Upper lobe of right lung (tissue), 1 donor: ENCODE data around the gene MRTFB. TPM values are rescaled to one million over a fixed set of nuclear protein-coding genes. Genes with fewer than 3 reads are reported as not detected.

Experiments used
- ATAC-seq: fragments of 200-7000 bp; cut with Tn5 transposase; one replicate; pipeline ENCODE4 v1.9.1; 2020; ENCODE audit warnings: mild to moderate bottlenecking, moderate library complexity
- DNase-seq: peaks from one replicate; pipeline ENCODE4 v3.0.0-alpha.2; 2020
- H3K27ac ChIP-seq: fragments of 200-600 bp; one replicate; pipeline ENCODE4 v1.8.0; 2022
- H3K27me3 ChIP-seq: fragments of 200-600 bp; one replicate; pipeline ENCODE4 v1.8.0; 2022; ENCODE audit warnings: mild to moderate bottlenecking
- H3K36me3 ChIP-seq: fragments of 200-600 bp; one replicate; pipeline ENCODE4 v1.8.0; 2022
- H3K4me1 ChIP-seq: fragments of 200-600 bp; one replicate; pipeline ENCODE4 v1.8.0; 2022
- H3K4me3 ChIP-seq: fragments of 200-600 bp; one replicate; pipeline ENCODE4 v1.8.0; 2022; ENCODE audit warnings: mild to moderate bottlenecking
- H3K9me3 ChIP-seq: fragments of 200-600 bp; one replicate; pipeline ENCODE4 v1.8.0; 2022
- intact Hi-C: fragments of 100-400 bp; cut with DNase I; formaldehyde crosslinking; loops from one replicate; pipeline ENCODE4 v1.11.0; 2022
- total RNA-seq: library from RNA; stranded (reverse); fragmentation: NEBNext Ultra II Directional; extraction: Animal tissue kit (Norgen Biotek cat#: 25700); gene quantifications from one replicate; pipeline ENCODE4 v1.2.1, GENCODE V29; 2021
- TF ChIP-seq, protein P1 (sequence below): fragments of 200-600 bp; IDR thresholded peaks from one replicate; pipeline ENCODE4 v1.8.0; 2022; ENCODE audit warnings: antibody characterized with exemption
- donor health status: DM: no; HTN: yes; CAD: no; lungs with severe emphysema.

The MRTFB gene
- total RNA-seq, 1 donor from 2014 or later: 54.7 TPM

DNA sequence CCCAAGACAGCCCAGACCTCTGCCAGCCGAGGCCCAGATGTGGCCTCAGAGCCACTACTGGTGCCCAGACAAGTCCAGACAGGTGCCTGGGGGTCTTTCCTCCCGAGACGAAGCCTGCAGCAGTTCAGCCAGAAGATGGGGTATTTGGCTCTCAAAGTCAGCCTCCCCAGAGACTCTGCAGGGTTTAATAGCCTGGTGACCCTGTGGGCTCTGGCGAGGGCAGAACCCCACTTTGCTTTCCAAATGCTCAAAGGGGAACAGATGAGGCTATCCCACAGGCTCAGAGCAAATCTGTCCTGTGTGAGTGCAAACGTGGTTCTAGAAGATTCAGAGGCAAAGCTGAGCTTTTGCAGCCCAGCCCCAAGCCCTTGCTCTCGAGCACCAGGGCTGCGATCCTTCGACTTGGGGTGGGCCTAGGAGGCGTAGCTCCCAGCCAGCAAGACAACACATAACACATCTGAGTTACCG is 236.0 kb downstream of the MRTFB start:
- DNase-seq: no peak
- Histone ChIP-seq H3K27ac (no peak overlapping the region), H3K4me1 (no peaks in the 10 kb centered on the region), H3K9me3 (no peaks in the 10 kb centered on the region), H3K36me3 (no peaks in the 10 kb centered on the region), H3K4me3 (no peak overlapping the region), H3K27me3 (peaks cover 7% of the 10 kb centered on the region)
- intact Hi-C loops: no loop called here
- TF ChIP-seq, protein P1, sequence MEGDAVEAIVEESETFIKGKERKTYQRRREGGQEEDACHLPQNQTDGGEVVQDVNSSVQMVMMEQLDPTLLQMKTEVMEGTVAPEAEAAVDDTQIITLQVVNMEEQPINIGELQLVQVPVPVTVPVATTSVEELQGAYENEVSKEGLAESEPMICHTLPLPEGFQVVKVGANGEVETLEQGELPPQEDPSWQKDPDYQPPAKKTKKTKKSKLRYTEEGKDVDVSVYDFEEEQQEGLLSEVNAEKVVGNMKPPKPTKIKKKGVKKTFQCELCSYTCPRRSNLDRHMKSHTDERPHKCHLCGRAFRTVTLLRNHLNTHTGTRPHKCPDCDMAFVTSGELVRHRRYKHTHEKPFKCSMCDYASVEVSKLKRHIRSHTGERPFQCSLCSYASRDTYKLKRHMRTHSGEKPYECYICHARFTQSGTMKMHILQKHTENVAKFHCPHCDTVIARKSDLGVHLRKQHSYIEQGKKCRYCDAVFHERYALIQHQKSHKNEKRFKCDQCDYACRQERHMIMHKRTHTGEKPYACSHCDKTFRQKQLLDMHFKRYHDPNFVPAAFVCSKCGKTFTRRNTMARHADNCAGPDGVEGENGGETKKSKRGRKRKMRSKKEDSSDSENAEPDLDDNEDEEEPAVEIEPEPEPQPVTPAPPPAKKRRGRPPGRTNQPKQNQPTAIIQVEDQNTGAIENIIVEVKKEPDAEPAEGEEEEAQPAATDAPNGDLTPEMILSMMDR: no peak
- ATAC-seq: no peak

DNA sequence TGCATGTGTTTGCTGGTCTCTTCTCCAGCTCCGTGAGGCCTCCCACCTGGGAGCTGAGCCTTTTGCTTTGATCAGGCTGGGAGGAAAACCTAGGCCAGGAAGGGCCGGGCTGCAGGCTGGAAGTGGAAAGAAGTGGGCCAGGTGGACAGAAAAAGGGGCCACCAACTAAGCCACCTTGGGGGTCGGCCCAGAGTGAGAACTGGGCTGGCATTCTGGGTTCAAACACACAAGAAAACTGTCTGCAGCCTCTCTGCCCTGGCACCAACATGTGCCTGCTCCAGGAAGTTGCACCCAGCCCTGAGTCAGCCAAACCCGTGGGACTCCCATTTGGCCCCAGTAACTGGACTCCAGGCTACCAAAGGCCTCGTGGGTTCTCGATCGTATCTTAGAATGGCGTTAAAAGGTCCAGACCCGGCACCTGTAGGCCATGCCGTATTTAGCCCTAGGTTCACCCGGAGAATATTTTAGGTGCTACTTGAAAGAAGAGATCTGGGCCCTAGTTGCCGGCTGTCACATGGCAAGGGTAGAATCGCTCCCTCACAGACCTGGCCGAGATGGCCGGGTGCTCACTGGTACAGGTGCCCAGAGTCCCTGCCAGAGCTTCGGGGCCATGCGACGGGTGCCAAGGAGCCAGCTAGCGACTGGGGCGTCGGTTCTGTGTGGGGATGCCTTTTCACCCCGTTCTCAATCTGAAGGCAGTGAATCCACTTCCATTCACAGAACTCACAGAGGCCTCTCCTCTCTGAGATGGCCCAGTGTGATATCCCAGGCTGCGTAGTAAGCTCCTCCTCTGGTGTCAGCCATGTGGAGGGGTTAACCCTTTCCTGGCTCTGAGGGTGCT is 236.6 kb downstream of the MRTFB start:
- Histone ChIP-seq H3K27me3 (peaks cover 7% of the 10 kb centered on the region), H3K9me3 (no peaks in the 10 kb centered on the region), H3K4me3 (no peak overlapping the region), H3K27ac (no peak overlapping the region), H3K36me3 (no peaks in the 10 kb centered on the region), H3K4me1 (no peaks in the 10 kb centered on the region)
- no peak for DNase-seq
- ATAC-seq: no peak
- intact Hi-C loops: no loop called here
- TF ChIP-seq, protein P1: no peak

DNA sequence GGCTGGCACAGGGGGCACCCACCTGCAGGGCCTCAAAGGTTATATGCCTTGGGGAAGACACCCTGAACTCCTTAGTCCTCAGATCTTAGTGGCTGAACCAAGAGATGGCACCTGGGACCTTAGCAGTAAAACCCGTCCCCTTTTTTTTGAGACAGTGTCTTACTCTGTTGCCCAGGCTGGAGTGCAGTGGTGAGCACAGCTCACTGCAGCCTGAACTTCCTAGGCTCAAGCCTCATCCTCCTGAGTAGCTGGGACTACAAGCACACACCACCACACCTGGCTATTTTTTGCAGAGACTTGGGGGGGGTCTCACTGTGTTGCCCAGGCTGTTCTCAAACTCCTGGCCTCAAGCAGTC is 237.2 kb downstream of the MRTFB start:
- H3K27me3 ChIP-seq: peaks cover 7% of the 10 kb centered on the region
- H3K4me1 ChIP-seq: no peaks in the 10 kb centered on the region
- intact Hi-C loops: no loop called here
- ATAC-seq: no peak
- no peak overlapping the region for H3K27ac ChIP-seq
- TF ChIP-seq, protein P1: no peak
- H3K4me3 ChIP-seq: no peak overlapping the region
- H3K36me3 ChIP-seq: no peaks in the 10 kb centered on the region
- no peak for DNase-seq
- no peaks in the 10 kb centered on the region for H3K9me3 ChIP-seq

DNA sequence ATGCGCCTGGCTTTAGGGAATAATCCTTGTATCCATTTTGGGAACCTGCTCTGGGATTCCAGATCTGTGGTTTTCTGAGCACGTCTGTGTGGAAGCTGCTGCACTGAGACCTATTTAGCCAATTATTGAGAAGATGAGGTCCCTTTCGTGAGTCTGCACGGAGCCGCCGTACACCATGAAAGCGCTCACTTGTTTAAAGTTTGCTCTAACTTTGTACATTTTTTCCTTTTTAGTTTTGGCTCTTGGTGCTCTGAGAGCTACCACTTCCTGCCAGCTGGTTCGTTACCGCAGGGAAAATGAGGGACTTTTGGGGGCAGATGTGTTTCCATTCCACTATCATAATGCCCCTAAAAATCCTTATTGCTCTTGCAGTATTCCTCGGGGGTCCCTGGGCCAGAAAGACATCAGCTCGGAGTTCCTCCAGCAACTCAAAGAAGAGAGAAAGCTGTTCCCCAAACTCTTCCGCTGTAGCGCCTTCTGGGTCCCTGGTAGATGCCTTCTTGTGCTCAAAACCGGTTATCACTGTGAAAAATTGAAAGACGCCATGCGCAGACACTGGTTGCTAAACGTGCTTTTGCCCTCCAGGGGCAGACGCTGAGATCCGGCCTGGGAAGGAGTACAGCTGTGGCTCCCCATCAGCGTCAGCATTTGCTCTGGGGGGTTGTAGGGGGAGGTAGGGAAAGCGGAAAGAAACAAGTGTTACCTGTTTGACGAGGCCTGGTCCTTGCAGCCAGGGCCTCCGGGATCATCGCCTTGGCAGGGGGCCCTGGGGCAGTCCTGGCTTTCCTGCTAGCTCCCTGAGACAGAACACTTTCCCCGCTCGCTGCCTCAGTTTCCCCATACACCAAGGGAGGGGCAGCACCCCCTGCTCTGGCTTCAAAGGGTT is 238.1 kb downstream of the MRTFB start:
- no peak for DNase-seq
- ATAC-seq: no peak
- no peak overlapping the region for H3K4me3 ChIP-seq
- intact Hi-C loops: no loop called here
- no peaks in the 10 kb centered on the region for H3K36me3 ChIP-seq
- H3K4me1 ChIP-seq: no peaks in the 10 kb centered on the region
- no peak overlapping the region for H3K27ac ChIP-seq
- TF ChIP-seq, protein P1: no peak
- no peaks in the 10 kb centered on the region for H3K27me3 ChIP-seq
- no peaks in the 10 kb centered on the region for H3K9me3 ChIP-seq

DNA sequence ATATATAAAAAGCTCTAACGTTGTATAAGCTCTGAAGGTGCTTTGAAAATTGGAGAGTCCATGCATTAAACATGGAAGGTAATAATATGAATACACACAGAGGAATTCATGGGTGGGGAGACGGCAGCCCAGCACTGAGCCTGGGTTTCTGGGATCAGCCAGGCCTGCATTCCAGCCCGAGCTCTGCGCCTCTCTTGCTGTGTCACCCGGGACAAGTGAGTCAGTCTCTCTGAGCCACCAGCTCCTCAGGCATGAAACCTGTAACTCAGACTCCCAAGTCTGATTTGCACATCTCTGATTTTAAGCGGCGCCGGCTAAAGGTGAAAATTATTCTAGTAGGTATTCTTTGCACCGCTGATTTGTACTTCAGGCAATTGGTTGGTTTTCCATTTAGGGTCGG is 238.8 kb downstream of the MRTFB start:
- Histone ChIP-seq H3K9me3 (no peaks in the 10 kb centered on the region), H3K27me3 (no peaks in the 10 kb centered on the region), H3K4me1 (no peaks in the 10 kb centered on the region), H3K4me3 (no peak overlapping the region), H3K27ac (no peak overlapping the region), H3K36me3 (no peaks in the 10 kb centered on the region)
- ATAC-seq: no peak
- DNase-seq: no peak
- intact Hi-C loops: no loop called here
- TF ChIP-seq, protein P1: no peak
